NCI-H146 treated with DMSO at 0.1 percent for 48 hours (cell line): Measurements from ENCODE around the gene CHCHD6.

Source experiments
- DNase-seq: peaks from one replicate; lab custom pipeline; 2025; ENCODE audit not compliant: unreplicated experiment; lab: John Stamatoyannopoulos, UW

The CHCHD6 gene

DNA sequence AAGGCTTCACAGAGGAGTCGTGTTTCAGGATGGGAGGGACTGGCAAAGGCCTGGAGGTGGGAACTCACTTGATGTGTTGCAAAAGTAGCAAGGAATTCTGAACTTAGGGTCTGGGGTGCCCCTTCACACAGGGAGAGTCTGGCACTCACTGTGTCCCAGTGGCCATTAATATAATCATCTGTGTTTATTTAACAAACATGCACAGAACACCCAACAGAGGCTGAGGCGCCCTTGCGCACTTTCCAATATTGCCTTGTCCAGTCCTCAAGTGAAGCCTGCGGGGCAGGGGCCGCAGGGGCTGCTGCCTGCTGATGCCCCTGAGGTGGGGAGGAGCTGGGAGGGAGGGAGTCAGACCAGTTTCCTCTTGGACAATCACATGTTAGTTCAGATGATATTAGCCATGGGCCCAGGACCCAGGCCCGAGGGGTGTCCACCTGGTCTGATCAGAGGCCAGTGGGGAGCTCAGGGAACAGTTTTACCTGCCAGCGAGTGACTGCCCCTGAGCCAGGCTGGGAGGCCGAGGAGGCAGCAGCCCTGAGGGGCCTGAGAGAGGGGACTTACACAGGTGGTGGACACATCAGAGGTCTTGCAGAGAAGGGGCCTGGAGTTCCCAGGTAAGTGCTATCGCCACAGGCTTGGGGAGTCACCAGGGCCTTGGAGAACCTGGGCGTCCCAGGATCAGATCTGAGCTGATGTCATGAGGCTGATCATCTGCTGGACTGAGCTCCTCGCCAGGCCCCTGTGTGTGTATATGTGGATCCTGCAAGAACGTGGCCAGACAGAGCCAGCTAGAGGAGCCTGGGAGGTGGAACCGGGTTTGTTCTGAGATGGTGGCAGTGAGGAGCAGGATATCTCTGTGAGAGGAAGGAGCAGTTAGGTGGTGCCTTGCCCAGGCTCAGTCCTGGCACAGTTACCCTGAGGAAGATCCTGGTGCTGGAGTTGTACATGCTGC, 35.3 kb upstream of the CHCHD6 start:
- no peak for DNase-seq

DNA sequence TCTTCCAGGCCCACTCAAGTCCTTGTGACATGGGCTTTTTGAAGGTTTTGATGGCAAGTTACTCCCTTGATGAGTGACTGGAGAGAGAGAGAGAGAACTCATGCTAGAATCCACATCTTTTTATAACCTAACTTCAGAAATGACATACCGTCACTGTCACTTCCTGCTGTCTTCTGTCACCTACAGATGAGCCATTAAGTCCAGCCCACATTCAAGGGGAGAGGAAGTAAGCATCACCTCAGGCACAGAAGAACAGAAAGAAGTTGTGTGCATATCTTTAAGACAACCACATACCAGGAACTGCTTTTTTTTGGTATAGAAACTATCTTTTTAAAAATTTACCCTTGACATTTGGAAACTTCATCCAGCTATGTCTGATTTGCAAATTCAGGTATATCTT, 32.5 kb upstream of the CHCHD6 start:
- no peak for DNase-seq

DNA sequence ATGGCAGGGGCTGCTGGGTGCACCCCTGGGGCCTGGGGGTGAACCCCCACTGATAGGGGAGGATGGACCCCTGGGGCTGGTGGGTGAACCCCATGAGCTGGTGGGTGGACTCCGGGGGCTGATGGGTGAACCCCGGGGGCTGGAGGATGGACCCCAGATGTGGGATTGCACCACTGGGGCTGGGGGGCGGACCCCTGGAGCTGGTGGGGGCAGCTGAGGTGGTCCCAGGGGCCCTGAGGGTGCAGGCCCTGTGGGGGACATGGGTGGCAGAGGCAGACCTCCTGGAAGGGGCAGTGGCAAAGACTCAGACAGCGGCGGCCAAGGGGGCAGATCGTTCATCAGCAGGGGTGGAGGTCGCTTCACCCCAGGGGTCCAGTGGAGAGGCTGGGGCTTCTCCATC, 31.7 kb upstream of the CHCHD6 start:
- DNase-seq, result no peak

DNA sequence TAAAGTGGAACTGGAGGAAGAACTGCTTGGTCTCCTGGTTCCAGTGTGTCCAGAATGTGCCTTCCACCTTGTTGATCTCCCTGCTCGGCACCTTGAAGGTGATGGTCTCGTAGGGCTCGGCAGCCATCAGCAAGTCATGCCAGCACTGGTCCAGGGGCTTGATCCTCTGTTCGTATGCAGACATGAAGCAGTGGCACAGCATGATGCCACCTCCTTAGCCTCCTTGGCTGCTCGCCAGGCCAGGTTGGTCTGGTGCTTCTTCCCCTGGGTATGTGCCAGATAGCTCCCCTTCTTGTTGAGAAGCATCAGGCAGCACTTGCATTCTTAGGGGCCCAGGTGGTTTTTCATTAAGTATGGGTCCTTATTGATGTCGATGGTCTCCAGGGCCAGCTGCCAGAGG, 31.3 kb upstream of the CHCHD6 start:
- no peak for DNase-seq

DNA sequence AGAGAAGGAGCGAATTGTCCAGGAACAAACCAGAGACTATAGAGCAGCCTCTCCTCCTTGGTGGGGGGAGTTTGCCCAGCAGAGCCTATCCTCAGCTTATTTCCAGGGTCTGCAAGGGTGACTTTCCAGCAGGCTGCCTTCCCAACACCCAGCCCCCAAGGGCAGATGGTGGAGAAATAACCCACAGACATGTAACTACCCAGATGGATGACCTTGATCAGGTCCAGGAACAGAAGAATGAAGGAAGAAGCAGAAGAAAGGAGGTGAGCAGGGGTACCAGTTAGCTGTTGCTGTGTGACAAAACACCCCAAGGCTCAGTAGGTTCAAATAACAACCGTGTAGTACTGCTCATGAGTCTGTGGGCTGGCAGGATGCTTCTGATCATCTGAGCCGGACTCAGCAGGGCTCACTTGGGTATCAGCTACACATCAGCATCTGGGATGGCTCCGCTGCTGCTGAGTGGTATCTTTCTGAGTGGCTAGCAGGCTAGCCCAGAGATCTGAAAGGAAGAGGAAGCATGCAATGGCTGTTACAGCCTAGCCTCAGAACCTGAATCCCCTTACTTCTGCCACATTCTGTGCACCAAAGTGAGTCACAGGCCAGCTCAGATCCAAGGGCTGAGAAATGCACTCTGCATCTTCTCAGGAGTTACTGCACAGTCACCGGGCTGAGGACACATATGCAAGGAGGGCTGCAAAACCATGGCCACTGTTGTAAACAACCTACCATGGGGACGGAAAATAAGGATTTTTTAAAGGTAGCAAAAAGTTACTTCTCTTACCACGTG, 26.9 kb upstream of the CHCHD6 start:
- DNase-seq, result no peak

DNA sequence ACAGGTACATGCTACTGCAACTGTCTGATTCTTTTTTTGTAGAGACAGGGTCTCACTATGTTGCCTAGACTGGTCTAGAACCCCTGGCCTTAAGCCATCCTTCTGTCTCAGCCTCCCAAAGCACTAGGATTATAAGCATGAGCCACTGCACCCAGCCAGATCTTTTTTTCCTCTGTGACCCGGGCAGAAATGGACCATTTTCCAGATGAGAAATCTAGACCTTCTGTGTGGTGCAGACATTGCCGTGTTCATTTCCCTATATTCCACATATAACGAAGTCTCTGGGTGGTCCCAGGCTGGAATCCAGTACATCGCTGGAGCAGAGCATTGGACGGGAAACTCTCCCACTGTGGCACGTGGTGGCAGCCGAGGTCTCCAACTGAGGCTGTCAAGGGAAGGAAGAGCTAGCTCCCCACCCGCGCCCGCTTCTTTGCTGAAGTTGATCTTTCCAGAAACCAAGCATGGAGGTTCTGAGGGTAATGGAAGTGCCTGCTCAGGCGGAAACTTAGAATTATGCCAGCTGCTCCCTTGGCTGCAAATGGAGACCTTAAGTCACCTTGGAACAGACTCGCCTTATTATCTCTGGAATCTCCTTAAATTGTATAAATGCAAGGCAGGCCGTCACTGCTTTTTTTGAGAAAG, 26.1 kb upstream of the CHCHD6 start:
- no peak for DNase-seq

DNA sequence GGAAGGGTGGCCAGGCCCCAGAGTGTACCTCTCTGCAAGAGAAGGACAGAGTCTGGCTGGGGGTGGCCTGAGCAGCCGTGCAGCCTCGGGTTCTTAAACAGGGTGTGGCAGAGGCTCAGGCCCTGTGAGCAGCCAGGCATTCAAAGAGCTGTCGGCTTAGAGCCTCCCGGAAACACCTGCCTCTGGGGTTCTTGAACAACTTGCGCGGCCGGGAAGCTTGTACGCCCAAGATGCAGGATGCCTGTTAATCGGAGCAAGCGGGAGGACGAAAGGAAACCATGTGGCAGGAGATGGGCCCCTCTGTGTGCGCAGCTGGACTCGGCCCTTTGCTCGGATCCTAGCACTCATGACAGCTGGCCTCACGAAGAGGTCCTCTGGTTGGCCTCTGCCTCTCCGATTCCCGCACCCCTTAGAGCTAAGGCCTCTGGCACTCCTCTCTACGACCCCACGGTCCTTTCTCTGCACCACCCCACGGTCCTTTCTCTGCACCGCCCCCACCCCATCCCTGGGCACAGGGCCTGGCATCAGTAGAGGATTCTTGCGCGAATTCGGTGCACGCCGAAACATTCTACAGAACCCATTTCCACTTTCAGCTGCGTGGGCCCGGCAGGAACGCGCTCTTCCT, 25.2 kb upstream of the CHCHD6 start:
- peak; percentile 61 for DNase-seq

DNA sequence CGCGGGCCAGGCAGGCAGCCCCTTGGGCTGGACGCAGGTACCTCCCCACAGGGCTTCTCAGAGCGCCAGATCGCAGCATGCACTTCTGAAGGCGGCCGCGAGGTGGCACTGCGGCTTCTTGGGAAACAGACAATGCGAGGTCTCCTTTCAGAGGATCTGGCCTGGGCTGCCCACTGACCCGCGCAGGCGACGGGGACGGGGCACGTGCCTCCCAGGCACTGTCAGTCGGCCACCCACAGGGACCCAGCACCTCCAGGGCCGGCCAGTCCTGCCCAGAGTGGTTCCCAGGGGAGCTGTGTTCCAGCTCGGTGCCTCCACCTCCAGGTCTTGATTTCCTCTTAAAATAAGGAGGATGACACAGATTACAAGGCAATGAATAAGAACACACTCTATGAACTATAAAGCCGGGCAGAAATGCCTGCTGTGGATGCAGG, 24.7 kb upstream of the CHCHD6 start:
- peak; percentile 85 for DNase-seq

DNA sequence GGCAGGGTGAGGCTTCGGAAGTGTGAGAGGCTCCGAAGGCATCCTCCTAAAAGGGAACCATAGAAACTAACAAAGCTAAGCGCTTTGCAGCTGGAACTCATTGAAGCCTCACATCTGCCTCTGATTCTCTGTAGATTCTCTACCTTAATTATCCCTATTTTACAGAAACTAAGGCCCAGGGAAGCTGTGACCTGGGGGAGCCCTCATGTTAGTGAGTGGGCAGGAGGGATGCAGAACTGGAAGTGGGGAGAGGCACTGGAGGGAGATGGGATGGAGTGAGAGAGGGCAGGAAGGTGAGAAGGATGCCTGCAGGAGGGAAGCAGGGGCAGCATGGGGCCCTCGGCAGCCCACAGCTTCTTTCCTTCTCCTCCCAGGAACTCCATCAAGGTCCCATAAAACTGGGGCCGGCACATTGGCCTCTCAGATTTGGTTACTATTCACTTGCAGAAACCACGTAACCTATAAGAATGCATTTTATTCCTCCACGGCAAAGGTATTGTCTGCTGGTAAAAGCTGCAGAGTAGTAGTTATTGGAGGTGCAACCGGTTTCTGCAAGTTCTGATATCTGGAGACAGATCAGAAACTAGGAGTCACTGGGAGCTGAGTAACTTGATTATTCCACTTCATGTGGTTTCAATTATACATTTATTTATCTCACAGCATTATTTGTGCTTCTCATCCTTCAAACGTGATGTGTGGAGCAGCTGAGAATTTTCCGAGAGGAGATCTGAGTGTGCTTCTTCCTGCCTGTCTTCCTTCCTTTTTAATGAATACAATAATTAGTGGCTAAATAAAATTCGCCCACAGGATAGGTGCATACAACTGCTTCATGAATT, 24.0 kb upstream of the CHCHD6 start:
- DNase-seq, result no peak

DNA sequence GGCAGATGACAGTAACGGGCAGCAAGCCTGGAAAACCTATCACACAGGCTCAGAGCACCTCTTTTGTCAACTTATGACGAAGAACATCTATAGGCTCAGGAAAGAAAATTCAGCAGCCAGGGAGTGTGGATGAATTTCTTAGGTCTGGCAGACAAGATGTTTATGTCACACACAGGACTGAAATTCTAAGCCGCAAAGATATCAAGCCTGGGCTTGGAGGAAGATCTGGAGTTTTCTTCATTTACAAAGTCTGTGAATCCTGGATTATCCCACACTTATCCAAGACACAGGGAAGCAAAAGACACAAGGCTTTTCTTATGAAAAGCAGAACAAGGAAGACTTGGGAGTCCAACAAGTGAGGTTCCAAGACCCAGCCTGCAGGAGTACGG, 23.4 kb upstream of the CHCHD6 start:
- DNase-seq, result no peak

DNA sequence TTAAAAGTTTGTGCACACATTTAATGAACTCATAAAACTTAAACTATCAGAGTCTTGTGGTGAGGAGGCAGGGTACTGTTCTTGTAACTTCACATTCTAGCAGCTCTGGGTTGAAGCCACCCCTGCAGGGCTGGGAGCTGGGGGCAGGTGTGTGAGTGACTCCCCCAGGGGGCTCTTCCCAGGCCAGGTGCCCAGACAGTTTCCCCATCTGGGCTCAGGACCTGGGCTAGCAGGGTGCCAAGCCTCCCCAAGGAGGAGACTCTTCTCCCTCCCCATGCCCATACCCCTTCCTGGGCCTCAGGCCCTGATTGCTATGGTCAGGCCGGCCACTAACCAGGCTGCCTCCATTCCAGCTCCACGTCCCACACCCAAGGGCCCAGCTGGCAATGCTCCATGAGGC, 22.0 kb upstream of the CHCHD6 start:
- no peak for DNase-seq

DNA sequence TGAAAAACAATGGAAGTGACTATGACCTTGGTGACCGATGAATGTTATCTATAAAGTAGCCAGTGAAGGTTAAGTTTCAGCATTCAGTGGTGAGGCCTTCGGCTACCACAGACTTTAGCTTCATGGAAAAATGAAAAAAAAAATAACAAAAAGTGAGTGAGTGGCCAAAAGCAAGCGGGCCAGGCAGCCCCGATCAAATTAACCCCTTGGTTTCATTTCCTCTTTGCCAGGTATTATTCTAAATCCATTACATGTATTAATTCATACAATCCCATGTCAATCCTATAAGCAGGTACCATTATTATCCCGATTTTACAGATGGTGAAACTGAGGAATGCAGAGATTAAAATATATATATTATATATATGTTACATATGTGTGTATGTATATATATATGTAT, 21.0 kb upstream of the CHCHD6 start:
- DNase-seq, result no peak

DNA sequence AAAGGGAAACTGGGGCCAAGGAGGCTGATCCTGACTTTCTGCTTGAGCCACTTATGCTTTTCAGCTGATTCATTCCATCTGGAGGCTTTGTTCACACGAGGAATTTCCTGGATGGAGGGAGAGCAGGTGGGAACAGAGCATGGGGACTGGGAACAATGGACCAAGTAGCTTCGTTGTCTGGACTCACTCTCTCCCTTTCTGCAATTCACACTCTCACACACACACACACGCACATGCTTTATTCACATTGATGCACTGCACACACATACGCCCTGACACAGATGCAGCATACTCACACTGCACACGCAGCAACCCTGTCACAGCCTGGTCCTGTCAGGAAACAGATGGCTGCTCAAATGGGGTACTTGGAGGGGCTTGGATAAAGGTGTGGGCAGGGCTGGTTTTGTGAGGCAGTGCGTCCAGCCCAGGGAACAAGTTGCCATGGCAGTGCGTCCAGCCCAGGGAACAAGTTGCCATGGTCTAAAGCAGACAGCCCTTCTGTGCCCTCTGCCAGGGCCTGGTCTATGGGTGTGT, 19.8 kb upstream of the CHCHD6 start:
- DNase-seq, result peak; percentile 69

DNA sequence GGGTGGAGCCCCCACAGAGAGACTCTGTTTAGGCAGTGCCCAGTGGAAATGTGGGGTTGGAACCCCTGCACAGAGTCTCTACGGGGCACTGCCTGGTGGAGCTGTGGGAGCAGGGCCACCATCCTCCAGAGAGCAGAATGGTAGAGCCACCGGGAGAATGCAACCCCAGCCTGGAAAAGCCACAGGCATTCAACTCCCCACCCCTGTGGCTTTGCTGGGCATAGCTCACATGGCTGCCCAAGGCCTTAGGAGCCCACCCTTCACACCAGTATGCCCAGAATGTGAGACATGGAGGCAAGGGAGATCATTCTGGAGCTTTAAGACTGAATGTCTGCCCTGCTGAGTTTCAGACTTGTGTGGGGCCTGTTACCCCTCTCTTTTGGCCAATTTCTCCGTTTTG, 19.0 kb upstream of the CHCHD6 start:
- no peak for DNase-seq

DNA sequence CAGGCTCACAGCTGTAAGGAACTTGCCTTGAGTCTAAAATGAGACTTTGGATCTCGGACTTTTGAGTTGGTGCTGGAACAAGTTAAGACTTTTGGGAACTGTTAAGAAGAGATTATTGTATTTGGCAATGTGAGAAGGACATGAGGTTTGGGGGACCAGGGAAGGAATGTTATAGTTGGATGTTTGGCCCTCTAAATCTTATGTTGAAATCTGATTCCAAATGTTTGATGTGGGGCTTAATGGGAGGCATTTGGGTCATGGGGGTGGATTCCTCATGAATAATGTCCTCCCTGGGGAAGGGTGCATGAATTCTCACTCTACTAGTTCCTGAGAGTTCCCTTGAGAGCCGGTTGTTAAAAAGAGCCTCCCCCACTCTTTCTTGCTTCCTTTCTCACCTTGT, 18.5 kb upstream of the CHCHD6 start:
- no peak for DNase-seq

DNA sequence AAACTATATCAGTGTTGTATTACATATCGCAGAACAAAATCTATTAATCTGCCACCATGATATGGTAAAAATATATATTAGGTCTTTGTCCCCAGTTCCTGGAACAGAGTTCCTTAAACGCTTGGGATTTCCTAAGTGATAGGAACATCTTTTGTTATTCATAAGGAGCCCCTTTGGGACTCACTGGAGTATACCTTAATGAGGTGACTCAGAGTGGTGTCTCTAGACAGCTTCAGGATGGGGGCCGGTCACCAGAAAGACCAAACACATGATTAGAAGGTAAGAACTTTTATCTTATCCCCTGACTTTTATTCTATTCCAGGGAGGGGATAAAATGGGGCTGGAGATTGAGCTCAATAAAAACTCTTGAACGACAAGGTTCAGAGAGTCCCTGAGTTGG, 12.3 kb upstream of the CHCHD6 start:
- DNase-seq, result no peak

DNA sequence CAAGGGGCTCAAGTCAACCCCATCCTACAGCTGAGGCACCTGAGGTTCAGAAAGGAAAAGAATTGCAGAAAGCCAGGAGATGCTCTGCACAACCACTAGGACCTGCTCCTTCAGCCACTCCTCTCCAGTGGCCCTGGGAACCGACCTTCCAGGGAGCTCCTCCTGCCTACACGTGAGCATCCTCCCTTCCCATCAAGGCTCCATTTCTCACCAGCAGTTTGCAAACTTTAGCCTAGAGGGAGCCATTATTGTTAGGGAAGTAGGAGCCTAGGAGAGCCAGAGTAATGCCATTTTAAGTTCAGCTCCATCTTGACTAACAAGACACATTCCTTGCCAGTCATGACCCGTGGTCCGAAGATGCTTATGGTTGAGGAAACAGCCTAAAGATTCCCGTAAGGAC, 11.2 kb upstream of the CHCHD6 start:
- no peak for DNase-seq

DNA sequence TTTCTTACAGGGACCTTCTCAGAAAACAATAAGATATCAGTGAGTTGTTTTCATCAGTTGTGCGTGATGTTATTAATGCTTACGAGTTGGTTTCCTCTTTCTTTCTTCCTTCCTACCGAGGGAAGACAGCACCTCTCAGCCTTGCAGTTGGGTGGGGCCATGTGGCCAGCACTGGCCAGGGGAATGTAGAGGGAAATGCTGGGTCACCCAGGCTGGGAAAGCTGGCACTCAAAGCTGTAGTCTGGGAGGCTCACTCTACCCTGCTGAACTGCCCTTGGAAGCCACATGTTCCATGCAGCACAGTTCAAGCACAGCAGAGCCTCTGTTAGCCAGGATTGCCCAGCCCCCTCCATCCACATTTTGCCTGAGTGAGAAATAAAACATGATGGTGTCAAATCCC, 10.1 kb upstream of the CHCHD6 start:
- no peak for DNase-seq

DNA sequence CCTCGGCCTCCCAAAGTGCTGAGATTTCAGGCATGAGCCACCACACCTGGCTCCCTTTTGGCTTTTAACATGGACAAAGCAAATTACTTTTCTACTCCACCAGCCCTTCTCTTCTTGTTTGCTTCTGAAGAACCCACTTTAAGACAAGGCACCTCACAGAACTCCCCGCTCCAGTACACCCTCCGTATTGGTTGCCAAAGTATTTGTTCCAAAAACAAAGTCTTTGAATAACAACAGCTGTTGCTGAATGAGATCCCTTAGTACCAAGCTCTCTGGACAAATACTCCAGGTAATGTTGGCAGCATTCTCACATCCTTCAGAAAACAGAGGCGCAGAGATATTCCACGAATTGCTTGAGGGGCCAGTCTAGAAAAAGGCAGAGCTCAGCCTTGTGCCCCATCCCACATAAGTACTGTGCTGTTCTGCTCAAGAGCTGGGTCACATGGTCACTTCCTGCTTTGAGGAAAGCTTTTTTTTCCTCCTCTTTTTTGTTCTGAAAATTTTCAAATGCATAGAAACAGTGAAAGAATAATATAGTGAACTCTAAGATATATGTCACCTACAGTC, 7.3 kb upstream of the CHCHD6 start:
- DNase-seq, result no peak

DNA sequence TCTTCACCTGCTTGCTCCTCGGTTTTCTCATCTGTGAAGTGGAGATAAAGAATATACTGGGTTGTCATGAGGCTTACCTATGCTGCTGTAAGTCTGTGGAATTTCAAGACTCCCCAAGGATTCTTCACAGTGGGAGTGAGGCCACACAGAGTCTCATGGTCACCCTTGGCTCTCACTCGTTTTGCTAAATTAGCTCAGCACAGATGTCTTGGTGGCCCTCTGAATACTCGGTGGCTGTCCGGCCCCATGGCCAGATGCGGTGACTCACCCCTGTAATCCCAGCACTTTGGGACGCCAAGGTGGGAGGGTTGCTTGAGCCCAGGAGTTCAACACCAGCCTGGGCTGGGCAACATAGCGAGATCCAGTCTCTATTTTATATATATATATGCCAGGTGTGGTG, 5.0 kb upstream of the CHCHD6 start:
- DNase-seq, result no peak
